Activated CD4-positive, alpha-beta T cell treated with anti-CD3 and anti-CD28 coated beads for 4 hours (primary cell): Measurements from ENCODE around the gene AMER3.
"Not testable (repeated sequence)": the region's sequence is repeated elsewhere in the genome, so short reads cannot be mapped to it uniquely, and the experiment has no call there.

Source experiments
- DNase-seq, 2 donors: peaks; one replicate each; pipeline ENCODE4 v3.0.0-alpha.2; 2020

Gene AMER3, protein sequence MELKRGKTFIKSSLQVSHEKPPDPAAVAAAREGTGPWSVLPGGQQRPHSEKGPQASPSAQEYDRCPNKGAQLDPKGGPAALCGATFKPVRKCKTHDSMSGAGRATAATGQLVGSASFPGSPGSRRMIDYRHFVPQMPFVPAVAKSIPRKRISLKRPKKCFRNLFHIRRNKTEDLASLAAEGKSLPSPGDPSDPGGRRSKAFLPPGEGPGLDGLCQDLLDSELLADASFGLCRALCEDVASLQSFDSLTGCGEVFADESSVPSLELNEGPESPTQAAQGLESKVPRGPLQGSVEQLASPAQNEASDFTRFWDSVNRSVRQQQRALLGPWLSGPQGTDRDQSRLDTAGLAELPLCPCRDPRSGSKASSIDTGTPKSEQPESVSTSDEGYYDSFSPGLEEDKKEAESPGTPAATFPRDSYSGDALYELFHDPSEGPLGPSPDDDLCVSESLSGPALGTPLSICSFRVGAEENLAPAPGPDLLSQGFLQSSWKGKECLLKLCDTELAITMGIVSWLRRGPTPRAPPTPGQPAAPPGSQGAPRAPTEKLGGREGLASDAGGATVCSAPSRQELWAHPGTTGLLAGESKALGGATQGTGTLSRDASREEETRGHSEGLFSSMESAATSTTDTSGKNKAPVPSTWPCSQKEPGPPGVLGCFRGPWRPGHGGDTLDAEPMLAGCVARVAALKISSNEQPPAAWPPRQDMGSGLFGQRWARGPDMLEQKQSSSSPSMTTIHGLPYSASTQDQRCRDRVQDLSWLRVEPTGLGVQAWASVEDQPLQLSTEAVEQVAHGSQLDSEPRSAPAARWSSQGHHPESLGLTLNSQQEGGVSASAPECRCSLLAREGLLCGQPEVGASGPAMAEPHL

GRCh38 chr2:130755256-130756052, at the start of gene AMER3:
TSS of gene AMER3 (plus strand) at chr2:130755540. CDS start at chr2:130762073, 6,533 bp downstream.
- no peak for DNase-seq

GRCh38 chr2:130714795-130715194, 40.5 kb upstream of the AMER3 start:
- not testable (repeated sequence) for DNase-seq

DNA sequence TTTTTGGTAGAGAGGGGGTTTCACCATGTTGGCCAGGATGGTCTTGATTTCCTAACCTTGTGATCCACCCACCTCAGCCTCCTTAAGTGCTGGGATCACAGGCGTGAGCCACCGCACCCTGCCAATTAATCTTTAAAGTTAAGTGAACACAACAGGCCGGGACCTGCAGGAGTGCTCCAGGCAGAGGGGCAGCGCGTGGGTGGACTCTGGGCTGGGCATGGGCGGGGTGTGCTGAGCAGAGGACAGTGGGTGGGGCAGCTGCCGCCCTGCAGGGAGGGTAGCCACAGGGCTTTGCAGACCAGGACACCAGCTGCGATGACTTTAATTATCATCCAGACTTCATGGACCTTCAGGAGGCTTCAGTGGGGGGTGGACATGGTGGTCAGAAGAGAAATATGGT, 35.3 kb upstream of the AMER3 start:
- no peak for DNase-seq

- no peak for DNase-seq
Observed at GRCh38 chr2:130720528-130720927, 34.8 kb upstream of the AMER3 start.

DNA sequence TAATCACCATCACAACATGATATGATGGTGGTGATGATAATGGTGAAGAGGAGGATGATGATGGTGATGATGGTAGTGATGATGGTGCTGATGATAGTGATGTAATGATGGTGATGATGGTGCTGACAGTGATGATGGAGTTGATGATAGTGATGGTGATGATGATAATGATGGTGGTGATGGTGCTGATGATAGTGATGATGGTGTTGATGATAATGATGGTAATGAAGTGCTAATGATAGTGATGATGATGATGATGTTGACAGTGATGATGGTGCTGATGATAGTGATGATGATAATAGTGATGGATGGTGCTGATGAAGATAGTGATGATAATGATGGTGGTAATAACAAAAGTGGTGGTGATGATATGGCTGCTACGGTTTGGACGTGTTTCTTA, 30.9 kb upstream of the AMER3 start:
- DNase-seq, result no peak

DNA sequence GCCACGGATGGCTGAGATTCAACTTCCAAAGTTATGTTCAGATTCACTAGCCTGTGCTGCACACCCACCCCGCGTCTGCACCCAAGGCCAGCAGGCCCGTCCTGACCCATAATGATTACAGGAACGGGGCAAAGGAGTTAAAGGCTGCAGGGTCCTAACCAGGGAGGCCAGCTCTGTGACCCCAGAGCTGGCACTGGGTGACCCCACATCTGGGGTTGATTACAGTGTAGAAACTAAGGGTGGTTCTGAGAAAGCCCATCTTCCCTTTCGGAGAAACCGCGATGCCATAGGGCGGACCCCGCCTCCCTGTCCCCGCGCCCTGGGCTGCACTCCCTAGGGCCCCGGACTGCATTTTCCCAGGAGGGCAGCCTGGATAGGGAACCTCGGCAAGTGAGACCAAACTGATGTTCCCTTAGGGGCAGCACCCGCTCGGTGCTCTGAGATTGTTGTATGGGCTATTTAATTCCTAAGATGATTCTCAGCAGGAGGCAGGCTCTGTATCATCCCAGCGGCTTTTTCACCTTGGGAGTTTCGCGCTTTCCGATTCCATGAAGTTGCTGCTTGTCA, 28.6 kb upstream of the AMER3 start:
- no peak for DNase-seq

GRCh38 chr2:130727286-130727924, 27.9 kb upstream of the AMER3 start:
- DNase-seq, result peak; percentile 80 to 82

- DNase-seq, result peak; percentile 16 to 35
Observed at GRCh38 chr2:130728007-130728454, 27.3 kb upstream of the AMER3 start.

- no peak for DNase-seq
Observed at GRCh38 chr2:130728549-130729316, 26.6 kb upstream of the AMER3 start, which contains the start of gene GPR148. TSS of gene GPR148 (plus strand) at chr2:130729070. CDS start at chr2:130729152, 82 bp downstream.

DNA sequence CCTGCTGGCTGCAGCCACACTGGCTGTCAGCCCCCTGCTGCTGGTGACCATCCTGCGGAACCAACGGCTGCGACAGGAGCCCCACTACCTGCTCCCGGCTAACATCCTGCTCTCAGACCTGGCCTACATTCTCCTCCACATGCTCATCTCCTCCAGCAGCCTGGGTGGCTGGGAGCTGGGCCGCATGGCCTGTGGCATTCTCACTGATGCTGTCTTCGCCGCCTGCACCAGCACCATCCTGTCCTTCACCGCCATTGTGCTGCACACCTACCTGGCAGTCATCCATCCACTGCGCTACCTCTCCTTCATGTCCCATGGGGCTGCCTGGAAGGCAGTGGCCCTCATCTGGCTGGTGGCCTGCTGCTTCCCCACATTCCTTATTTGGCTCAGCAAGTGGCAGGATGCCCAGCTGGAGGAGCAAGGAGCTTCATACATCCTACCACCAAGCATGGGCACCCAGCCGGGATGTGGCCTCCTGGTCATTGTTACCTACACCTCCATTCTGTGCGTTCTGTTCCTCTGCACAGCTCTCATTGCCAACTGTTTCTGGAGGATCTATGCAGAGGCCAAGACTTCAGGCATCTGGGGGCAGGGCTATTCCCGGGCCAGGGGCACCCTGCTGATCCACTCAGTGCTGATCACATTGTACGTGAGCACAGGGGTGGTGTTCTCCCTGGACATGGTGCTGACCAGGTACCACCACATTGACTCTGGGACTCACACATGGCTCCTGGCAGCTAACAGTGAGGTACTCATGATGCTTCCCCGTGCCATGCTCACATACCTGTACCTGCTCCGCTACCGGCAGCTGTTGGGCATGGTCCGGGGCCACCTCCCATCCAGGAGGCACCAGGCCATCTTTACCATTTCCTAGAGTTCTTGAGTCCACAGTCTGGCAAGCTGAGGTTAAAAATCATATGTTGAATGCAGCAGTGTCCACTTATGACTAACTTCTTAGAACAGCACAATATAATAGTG, 25.7 kb upstream of the AMER3 start:
- DNase-seq, result no peak

- not testable (repeated sequence) for DNase-seq
Observed at GRCh38 chr2:130732257-130732656, 23.1 kb upstream of the AMER3 start.

- no peak for DNase-seq
Observed at GRCh38 chr2:130735200-130735599, 20.1 kb upstream of the AMER3 start.

DNA sequence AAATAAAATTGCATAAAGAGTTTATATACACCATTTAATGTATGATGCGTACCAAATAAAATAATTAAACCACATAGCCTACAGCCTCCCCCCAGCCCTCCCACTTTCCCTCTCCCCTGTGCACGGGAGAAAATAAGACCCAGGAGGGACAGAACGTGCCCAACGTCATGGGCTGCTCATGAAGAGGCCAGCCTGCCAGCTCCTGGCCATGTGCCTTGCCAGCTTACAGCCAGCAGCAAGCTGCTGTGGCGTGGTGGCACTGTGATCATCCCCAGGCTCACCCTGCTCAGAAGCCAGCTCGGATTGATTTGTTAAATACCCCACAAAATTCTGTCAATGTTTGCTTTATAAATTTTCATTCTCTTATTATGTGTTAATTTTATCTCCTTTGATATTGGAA, 18.9 kb upstream of the AMER3 start:
- DNase-seq, result no peak

GRCh38 chr2:130737592-130737991, 17.7 kb upstream of the AMER3 start:
- DNase-seq, result no peak

GRCh38 chr2:130740671-130741070, 14.7 kb upstream of the AMER3 start:
- no peak for DNase-seq

- DNase-seq, result no peak
Observed at GRCh38 chr2:130743278-130743677, 12.1 kb upstream of the AMER3 start.

DNA sequence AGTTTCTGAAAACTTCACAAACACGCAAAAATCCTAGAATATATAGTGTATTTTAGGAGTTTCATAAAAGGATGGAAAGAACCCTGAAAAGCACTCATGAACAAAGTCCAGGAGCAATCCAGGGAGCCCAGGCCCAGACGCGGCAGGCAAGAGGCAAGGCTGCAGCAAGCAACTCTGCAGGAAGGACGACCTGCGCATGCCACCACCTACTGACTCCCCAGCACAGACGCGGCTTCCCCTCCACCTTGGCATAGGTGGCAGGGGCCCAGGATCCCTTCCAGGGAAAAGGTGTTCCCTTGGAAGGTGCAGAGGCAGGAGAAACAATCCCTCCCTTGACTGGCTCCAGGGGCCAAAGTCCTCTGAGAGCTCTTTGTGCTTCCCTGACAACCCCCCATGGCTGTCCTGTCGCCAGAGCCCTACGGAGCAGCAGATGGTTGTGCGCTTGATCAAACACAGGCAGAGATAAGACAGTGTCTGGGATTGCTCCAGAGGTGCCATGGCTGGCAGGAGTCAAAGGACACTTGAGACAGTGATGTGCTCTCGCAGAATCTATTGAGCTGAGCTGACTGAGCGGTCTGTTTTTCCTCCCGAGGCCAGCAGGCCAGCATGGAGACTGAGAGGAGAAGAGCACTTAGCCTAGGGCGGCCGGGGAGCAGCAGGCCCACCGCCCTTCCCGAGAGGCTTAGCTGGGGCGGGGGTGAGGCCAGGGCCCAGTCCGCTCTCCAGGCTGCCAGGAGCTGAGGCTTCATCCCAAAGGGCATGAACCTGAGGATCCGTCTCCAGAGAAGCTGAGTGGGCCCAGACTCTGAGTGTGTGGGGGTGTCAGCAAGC, 10.8 kb upstream of the AMER3 start:
- no peak for DNase-seq

- DNase-seq, result no peak
Observed at GRCh38 chr2:130749078-130749477, 6.3 kb upstream of the AMER3 start.

- DNase-seq, result no peak
Observed at GRCh38 chr2:130749641-130750040, 5.7 kb upstream of the AMER3 start.
